T-helper 1 cell treated with Interleukin-12 subunit alpha and Interleukin-12 subunit beta and Interleukin-4 antibody, amounts not matched to agents 30 ng/mL and 1 ng/mL, for 36 hours (primary cell): ENCODE measurements around the gene PRRC1. TPM values are rescaled to one million over a fixed set of nuclear protein-coding genes. Genes with fewer than 3 reads are reported as not detected.
"Not testable (repeated sequence)": the region's sequence is repeated elsewhere in the genome, so short reads cannot be mapped to it uniquely, and the experiment has no call there.

Source experiments
- intact Hi-C: fragments of 100-400 bp; cut with micrococcal nuclease; formaldehyde crosslinking; loops from one replicate; pipeline ENCODE4 v1.15.1; 2024
- total RNA-seq: library from RNA; stranded (reverse); gene quantifications from 2 replicates; pipeline ENCODE4 v1.2.3, GENCODE V29; 2022

PRRC1 gene
- total RNA-seq, 1 donor from 2014 or later = 61.8 TPM

GRCh38 chr5:127536687-127537086 is 19.2 kb downstream of the PRRC1 start:
- intact Hi-C loops = loop anchor here (1.0 kb wide), 1 partner anchor 880 kb away; no protein-coding TSS in a partner anchor

- intact Hi-C loops = not testable (repeated sequence)
Observed at GRCh38 chr5:127540553-127540952, 23.1 kb downstream of the PRRC1 start.

- intact Hi-C loops = not testable (repeated sequence)
Observed at GRCh38 chr5:127545249-127545648, 27.8 kb downstream of the PRRC1 start.

- intact Hi-C loops = no loop called here
Observed at GRCh38 chr5:127549551-127549950, 32.1 kb downstream of the PRRC1 start.

- intact Hi-C loops = no loop called here
Observed at GRCh38 chr5:127550652-127551409, 33.4 kb downstream of the PRRC1 start.

GRCh38 chr5:127551410-127552041 is 34.1 kb downstream of the PRRC1 start:
- intact Hi-C loops = no loop called here

GRCh38 chr5:127555826-127556225 is 38.4 kb downstream of the PRRC1 start:
- intact Hi-C loops = no loop called here

- intact Hi-C loops = no loop called here
Observed at GRCh38 chr5:127556609-127557334, 39.3 kb downstream of the PRRC1 start.

- intact Hi-C loops = no loop called here
Observed at GRCh38 chr5:127558273-127558672, 40.8 kb downstream of the PRRC1 start.

GRCh38 chr5:127561254-127561653 is 43.8 kb downstream of the PRRC1 start:
- intact Hi-C loops = loop anchor here (10.0 kb wide), 4 partner anchors 224 to 1284 kb away; no protein-coding TSS in a partner anchor

- intact Hi-C loops = loop anchor here (10.0 kb wide), 4 partner anchors 223 to 1283 kb away; no protein-coding TSS in a partner anchor
Observed at GRCh38 chr5:127562252-127562651, 44.8 kb downstream of the PRRC1 start.

GRCh38 chr5:127563136-127563535 is 45.7 kb downstream of the PRRC1 start:
- intact Hi-C loops = loop anchor here (10.0 kb wide), 4 partner anchors 222 to 1282 kb away; no protein-coding TSS in a partner anchor

GRCh38 chr5:127564002-127564769 is 46.7 kb downstream of the PRRC1 start:
- intact Hi-C loops = loop anchor here (1.0 to 10.0 kb wide), 8 partner anchors 193 to 1281 kb away; no protein-coding TSS in a partner anchor

GRCh38 chr5:127565586-127566270 is 48.3 kb downstream of the PRRC1 start:
- intact Hi-C loops = loop anchor here (2.0 to 10.0 kb wide), 5 partner anchors 191 to 1279 kb away; no protein-coding TSS in a partner anchor

- intact Hi-C loops = loop anchor here (10.0 kb wide), 4 partner anchors 218 to 1278 kb away; no protein-coding TSS in a partner anchor
Observed at GRCh38 chr5:127567026-127567768, 49.8 kb downstream of the PRRC1 start.

- intact Hi-C loops = loop anchor here (10.0 kb wide), 4 partner anchors 217 to 1277 kb away; no protein-coding TSS in a partner anchor
Observed at GRCh38 chr5:127568166-127568565, 50.7 kb downstream of the PRRC1 start.

GRCh38 chr5:127569471-127569870 is 52.0 kb downstream of the PRRC1 start:
- intact Hi-C loops = loop anchor here (10.0 kb wide), 4 partner anchors 215 to 1275 kb away; no protein-coding TSS in a partner anchor

- intact Hi-C loops = no loop called here
Observed at GRCh38 chr5:127571314-127572131, 54.1 kb downstream of the PRRC1 start.
